ENCODE data around the gene ADAMTS8.

GRCh38 chr11:130472434-130472961 is 44.1 kb upstream of the ADAMTS8 start:
- TF ChIP-seq TAF1 (IDR thresholded peaks at IDR 0.05; ENCODE audit: low read depth) (no peak), REST (IDR thresholded peaks at IDR 0.05; ENCODE audit: low read depth) (no peak), CEBPB (IDR thresholded peaks at IDR 0.05) (no peak), MAX (IDR thresholded peaks at IDR 0.05) (no peak)

Data from Ishikawa (cell line).